ENCODE results near the gene RXRA.

Gene RXRA

DNA sequence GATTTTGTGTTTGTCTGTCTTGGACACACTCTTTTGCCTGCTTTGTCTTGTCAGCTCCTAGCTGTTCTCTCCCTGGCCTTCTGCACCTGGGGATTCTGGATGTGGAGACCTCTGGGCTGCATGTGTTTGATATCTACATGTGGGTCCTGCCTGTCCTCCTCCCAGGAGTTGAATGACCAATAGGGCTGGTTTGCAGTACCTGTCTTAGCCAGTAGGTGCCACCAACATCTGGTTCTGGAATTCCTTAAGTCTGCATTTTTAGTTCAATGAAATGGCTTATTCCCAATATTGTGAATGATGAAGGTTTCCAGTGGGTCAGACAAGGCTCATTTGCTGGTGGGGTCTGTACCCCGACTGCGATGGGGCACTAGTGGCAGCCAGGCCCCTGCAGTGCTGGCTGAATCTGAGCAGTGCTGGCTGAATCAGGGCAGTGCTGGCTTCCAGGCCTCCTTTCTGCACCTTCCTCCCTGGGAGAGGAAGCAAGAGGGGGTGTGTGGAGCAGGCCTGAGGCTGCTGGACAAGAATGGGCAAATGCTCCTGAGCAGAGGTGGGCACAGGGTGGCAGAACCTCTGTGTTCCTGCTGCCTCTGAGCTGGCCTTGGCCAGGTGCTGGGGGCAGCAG lies 73.3 kb downstream of the RXRA start:
- H3K4me1 ChIP-seq (ENCODE audit: control extremely low read depth in 1 of 4, control insufficient read depth in 4 of 4, insufficient read depth in 4 of 4, low read length in 3 of 4) = peaks cover 3 to 94% (median 67%) of the 10 kb centered on the region in 4 experiments
- POLR2A ChIA-PET = no interaction called here
- no peaks in the 10 kb centered on the region for H3K27me3 ChIP-seq (replicated peaks in 2 of 5; ENCODE audit: control insufficient read depth in 4 of 5, insufficient read depth in 5 of 5, low read length in 4 of 5)
- H3K9me3 ChIP-seq (ENCODE audit: control extremely low read depth in 1 of 5, control insufficient read depth in 4 of 5, insufficient read depth in 2 of 5, low read depth in 1 of 5, low read length in 4 of 5) = peaks cover 0 to 9% (median 0%) of the 10 kb centered on the region in 5 experiments
- H3K27ac ChIP-seq (ENCODE audit: insufficient read depth in 1 of 2, low read depth in 1 of 2, low read length in 2 of 2, poor library complexity in 1 of 2, severe bottlenecking in 2 of 2) = no peak overlapping the region
- no peak overlapping the region for H3K4me3 ChIP-seq (ENCODE audit: control insufficient read depth in 1 of 7, extremely low read depth in 1 of 7, insufficient read depth in 4 of 7, low read depth in 2 of 7, low read length in 6 of 7)
- no CpG with 5 or more reads among the region's 2 CpGs for WGBS (ENCODE audit: insufficient coverage)
- peaks cover 0 to 9% (median 1%) of the 10 kb centered on the region in 4 experiments for H3K36me3 ChIP-seq (ENCODE audit: control insufficient read depth in 4 of 4, insufficient read depth in 4 of 4, low read length in 3 of 4)
- DNase-seq = peak in 1 of 3 donors; percentile 19
- CTCF ChIA-PET = interaction anchor here (0.9 to 7.6 kb wide), 6 partner anchors 8 to 229 kb away, joined by 3 to 55 read pairs (median 4); no protein-coding TSS in a partner anchor

DNA sequence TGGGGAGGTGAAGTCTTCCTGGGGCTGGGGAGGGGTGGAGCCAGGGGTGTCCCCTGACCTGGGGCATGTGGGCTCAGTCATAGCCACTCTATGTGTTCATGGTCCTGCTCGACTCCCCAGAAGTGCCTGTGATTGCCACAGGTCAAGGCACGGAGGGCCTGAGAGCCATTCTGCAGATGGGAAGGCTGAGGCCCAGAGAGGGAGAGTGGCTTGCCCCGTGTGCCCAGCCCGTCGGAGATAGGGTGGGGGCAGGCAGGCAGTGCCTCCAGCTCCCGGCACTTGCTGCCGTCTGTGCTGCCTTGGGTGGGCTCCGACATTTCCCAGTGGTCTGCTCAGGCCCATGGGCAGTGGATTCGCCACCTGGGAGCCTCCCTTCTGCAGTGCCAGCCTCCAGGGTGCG lies 74.0 kb downstream of the RXRA start:
- no peak overlapping the region for H3K4me3 ChIP-seq (ENCODE audit: control insufficient read depth in 1 of 7, extremely low read depth in 1 of 7, insufficient read depth in 4 of 7, low read depth in 2 of 7, low read length in 6 of 7)
- H3K27ac ChIP-seq (ENCODE audit: insufficient read depth in 1 of 2, low read depth in 1 of 2, low read length in 2 of 2, poor library complexity in 1 of 2, severe bottlenecking in 2 of 2) = no peak overlapping the region
- no peaks in the 10 kb centered on the region for H3K27me3 ChIP-seq (replicated peaks in 2 of 5; ENCODE audit: control insufficient read depth in 4 of 5, insufficient read depth in 5 of 5, low read length in 4 of 5)
- H3K9me3 ChIP-seq (ENCODE audit: control extremely low read depth in 1 of 5, control insufficient read depth in 4 of 5, insufficient read depth in 2 of 5, low read depth in 1 of 5, low read length in 4 of 5) = peaks cover 0 to 9% (median 0%) of the 10 kb centered on the region in 5 experiments
- no peak for DNase-seq
- H3K4me1 ChIP-seq (ENCODE audit: control extremely low read depth in 1 of 4, control insufficient read depth in 4 of 4, insufficient read depth in 4 of 4, low read length in 3 of 4) = peaks cover 3 to 94% (median 67%) of the 10 kb centered on the region in 4 experiments
- WGBS (ENCODE audit: insufficient coverage) = 100% methylated on average over 3 of the region's 10 CpGs
- ChIA-PET POLR2A (no interaction called here), CTCF (interaction anchor here (0.6 to 7.6 kb wide), 5 partner anchors 9 to 346 kb away, joined by 3 to 55 read pairs (median 3); no protein-coding TSS in a partner anchor)
- H3K36me3 ChIP-seq (ENCODE audit: control insufficient read depth in 4 of 4, insufficient read depth in 4 of 4, low read length in 3 of 4) = peaks cover 0 to 9% (median 1%) of the 10 kb centered on the region in 4 experiments

DNA sequence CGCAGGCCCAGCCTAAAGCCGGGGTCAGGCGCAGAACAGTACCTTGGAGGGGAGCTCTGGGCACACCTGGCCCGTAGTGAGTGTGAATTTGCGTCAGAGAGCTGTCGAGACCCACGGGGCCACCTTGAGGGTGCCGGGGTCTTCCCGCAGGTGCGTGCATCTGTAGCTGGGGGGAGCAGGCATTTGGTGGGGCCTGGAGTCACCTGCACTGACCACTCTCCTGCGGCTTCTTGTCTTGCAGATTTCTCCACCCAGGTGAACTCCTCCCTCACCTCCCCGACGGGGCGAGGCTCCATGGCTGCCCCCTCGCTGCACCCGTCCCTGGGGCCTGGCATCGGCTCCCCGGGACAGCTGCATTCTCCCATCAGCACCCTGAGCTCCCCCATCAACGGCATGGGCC lies 75.1 kb downstream of the RXRA start:
- WGBS (ENCODE audit: insufficient coverage) = 98% methylated on average over 15 of the region's 19 CpGs
- ChIA-PET CTCF (interaction anchor here (1.1 to 1.5 kb wide), 3 partner anchors 13 to 41 kb away, joined by 4 to 6 read pairs (median 5); no protein-coding TSS in a partner anchor), POLR2A (no interaction called here)
- H3K36me3 ChIP-seq (ENCODE audit: control insufficient read depth in 4 of 4, insufficient read depth in 4 of 4, low read length in 3 of 4) = peaks cover 0 to 9% (median 1%) of the 10 kb centered on the region in 4 experiments
- H3K4me1 ChIP-seq (ENCODE audit: control extremely low read depth in 1 of 4, control insufficient read depth in 4 of 4, insufficient read depth in 4 of 4, low read length in 3 of 4) = peaks cover 3 to 95% (median 67%) of the 10 kb centered on the region in 4 experiments
- H3K27ac ChIP-seq (ENCODE audit: insufficient read depth in 1 of 2, low read depth in 1 of 2, low read length in 2 of 2, poor library complexity in 1 of 2, severe bottlenecking in 2 of 2) = no peak overlapping the region
- DNase-seq = no peak
- H3K27me3 ChIP-seq (replicated peaks in 2 of 5; ENCODE audit: control insufficient read depth in 4 of 5, insufficient read depth in 5 of 5, low read length in 4 of 5) = no peaks in the 10 kb centered on the region
- H3K4me3 ChIP-seq (ENCODE audit: control insufficient read depth in 1 of 7, extremely low read depth in 1 of 7, insufficient read depth in 4 of 7, low read depth in 2 of 7, low read length in 6 of 7) = no peak overlapping the region
- peaks cover 0 to 9% (median 0%) of the 10 kb centered on the region in 5 experiments for H3K9me3 ChIP-seq (ENCODE audit: control extremely low read depth in 1 of 5, control insufficient read depth in 4 of 5, insufficient read depth in 2 of 5, low read depth in 1 of 5, low read length in 4 of 5)

DNA sequence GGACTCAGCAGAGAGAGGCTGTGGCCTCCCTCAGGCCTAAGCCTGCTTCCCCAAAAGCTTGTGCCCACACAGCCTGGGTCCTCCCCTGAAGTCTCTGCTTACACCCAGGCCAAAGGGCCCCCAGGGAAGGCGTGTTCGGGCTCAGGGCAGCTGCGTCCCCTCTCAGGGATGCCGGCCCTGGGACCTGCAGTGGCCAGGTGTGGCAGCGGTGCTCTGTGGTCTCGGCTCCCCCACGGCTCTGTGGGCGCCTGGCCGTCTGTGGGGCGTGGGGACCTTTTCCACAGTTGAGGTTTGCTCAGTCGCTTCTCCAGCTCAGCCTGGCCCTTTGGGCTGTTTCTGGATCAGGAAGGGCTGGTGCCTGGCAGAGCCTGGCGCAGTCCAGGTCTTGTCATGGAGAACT lies 75.9 kb downstream of the RXRA start:
- ChIA-PET POLR2A (no interaction called here), CTCF (interaction anchor here (1.5 kb wide), 1 partner anchor 19 kb away, joined by 6 read pairs; no protein-coding TSS in a partner anchor)
- no peak overlapping the region for H3K27ac ChIP-seq (ENCODE audit: insufficient read depth in 1 of 2, low read depth in 1 of 2, low read length in 2 of 2, poor library complexity in 1 of 2, severe bottlenecking in 2 of 2)
- peaks cover 0 to 11% (median 1%) of the 10 kb centered on the region in 4 experiments for H3K36me3 ChIP-seq (ENCODE audit: control insufficient read depth in 4 of 4, insufficient read depth in 4 of 4, low read length in 3 of 4)
- peaks cover 3 to 95% (median 67%) of the 10 kb centered on the region in 4 experiments for H3K4me1 ChIP-seq (ENCODE audit: control extremely low read depth in 1 of 4, control insufficient read depth in 4 of 4, insufficient read depth in 4 of 4, low read length in 3 of 4)
- 92% methylated on average over 11 of the region's 12 CpGs for WGBS (ENCODE audit: insufficient coverage)
- H3K27me3 ChIP-seq (replicated peaks in 2 of 5; ENCODE audit: control insufficient read depth in 4 of 5, insufficient read depth in 5 of 5, low read length in 4 of 5) = no peaks in the 10 kb centered on the region
- DNase-seq = peak in 1 of 3 donors; percentile 8
- no peak overlapping the region for H3K4me3 ChIP-seq (ENCODE audit: control insufficient read depth in 1 of 7, extremely low read depth in 1 of 7, insufficient read depth in 4 of 7, low read depth in 2 of 7, low read length in 6 of 7)
- H3K9me3 ChIP-seq (ENCODE audit: control extremely low read depth in 1 of 5, control insufficient read depth in 4 of 5, insufficient read depth in 2 of 5, low read depth in 1 of 5, low read length in 4 of 5) = peaks cover 0 to 9% (median 0%) of the 10 kb centered on the region in 5 experiments

DNA sequence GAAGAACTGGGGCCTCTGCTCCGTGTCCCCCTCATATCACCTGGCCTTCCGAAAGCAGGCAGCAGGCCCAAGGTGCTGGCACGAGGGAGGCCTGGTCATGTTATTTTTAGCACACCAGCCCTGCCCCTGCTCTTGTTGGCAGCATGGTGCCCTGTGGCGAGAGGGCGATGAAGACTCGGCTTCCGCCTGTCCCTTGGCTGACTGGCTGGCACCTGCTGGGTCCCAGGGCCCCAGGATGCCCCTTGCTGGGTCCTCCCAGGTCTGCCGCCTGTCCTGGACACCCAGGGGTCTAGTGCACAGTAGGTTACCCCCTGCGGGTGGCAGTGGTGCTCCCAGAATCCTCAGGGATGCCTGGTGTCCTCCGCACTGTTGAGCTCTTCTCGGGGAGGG lies 77.0 kb downstream of the RXRA start:
- peaks cover 0 to 9% (median 0%) of the 10 kb centered on the region in 5 experiments for H3K9me3 ChIP-seq (ENCODE audit: control extremely low read depth in 1 of 5, control insufficient read depth in 4 of 5, insufficient read depth in 2 of 5, low read depth in 1 of 5, low read length in 4 of 5)
- CTCF ChIA-PET = interaction anchor here (0.6 to 1.6 kb wide), 7 partner anchors 12 to 236 kb away, joined by 3 to 4 read pairs (median 3); no protein-coding TSS in a partner anchor
- no peak overlapping the region for H3K27ac ChIP-seq (ENCODE audit: insufficient read depth in 1 of 2, low read depth in 1 of 2, low read length in 2 of 2, poor library complexity in 1 of 2, severe bottlenecking in 2 of 2)
- WGBS (ENCODE audit: insufficient coverage) = 45% methylated on average over 10 of the region's 11 CpGs
- peak overlapping the region in 2 of 7 experiments; percentile 15 to 26 for H3K4me3 ChIP-seq (ENCODE audit: control insufficient read depth in 1 of 7, extremely low read depth in 1 of 7, insufficient read depth in 4 of 7, low read depth in 2 of 7, low read length in 6 of 7)
- DNase-seq = peak in 1 of 3 donors; percentile 24
- POLR2A ChIA-PET = interaction anchor here (0.6 kb wide), 1 partner anchor 9 kb away, joined by 3 read pairs; no protein-coding TSS in a partner anchor
- no peaks in the 10 kb centered on the region for H3K27me3 ChIP-seq (replicated peaks in 2 of 5; ENCODE audit: control insufficient read depth in 4 of 5, insufficient read depth in 5 of 5, low read length in 4 of 5)
- H3K4me1 ChIP-seq (ENCODE audit: control extremely low read depth in 1 of 4, control insufficient read depth in 4 of 4, insufficient read depth in 4 of 4, low read length in 3 of 4) = peaks cover 0 to 97% (median 70%) of the 10 kb centered on the region in 4 experiments
- H3K36me3 ChIP-seq (ENCODE audit: control insufficient read depth in 4 of 4, insufficient read depth in 4 of 4, low read length in 3 of 4) = peaks cover 0 to 11% (median 1%) of the 10 kb centered on the region in 4 experiments

DNA sequence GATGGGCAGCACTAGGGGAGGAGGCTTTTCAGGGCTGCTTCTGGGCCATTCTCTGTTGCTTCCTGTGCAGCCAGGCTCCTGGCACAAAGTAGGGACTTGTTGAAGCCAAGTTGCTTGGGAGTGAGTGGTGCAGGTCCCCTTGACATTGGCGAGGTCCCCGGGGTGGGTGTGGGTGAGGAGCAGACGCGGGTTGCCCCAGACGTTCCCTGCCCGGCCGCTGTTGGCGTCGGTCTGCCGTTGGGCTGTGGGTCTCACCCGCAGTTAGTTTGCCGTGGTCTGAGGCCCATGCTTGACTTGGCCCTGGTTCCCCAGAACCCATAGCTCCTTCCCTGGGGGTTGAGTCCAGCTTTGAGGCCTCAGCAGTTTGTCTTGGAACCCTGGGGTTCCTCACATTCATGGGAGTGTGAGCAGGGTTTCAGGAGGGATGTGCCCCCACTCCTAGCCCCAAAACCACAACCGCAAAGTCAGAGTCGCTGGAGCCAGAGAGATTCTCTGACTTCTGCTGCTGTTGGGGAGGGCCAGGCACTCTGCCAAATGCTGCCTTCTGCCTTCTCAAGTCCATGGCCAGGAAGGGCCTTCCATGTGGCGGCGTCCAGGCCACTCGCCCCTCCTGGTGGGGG lies 77.5 kb downstream of the RXRA start:
- Histone ChIP-seq H3K27me3 (replicated peaks in 2 of 5; ENCODE audit: control insufficient read depth in 4 of 5, insufficient read depth in 5 of 5, low read length in 4 of 5) (no peaks in the 10 kb centered on the region), H3K9me3 (ENCODE audit: control extremely low read depth in 1 of 5, control insufficient read depth in 4 of 5, insufficient read depth in 2 of 5, low read depth in 1 of 5, low read length in 4 of 5) (peaks cover 0 to 7% (median 0%) of the 10 kb centered on the region in 5 experiments), H3K27ac (ENCODE audit: insufficient read depth in 1 of 2, low read depth in 1 of 2, low read length in 2 of 2, poor library complexity in 1 of 2, severe bottlenecking in 2 of 2) (no peak overlapping the region), H3K36me3 (ENCODE audit: control insufficient read depth in 4 of 4, insufficient read depth in 4 of 4, low read length in 3 of 4) (peaks cover 0 to 11% (median 2%) of the 10 kb centered on the region in 4 experiments), H3K4me1 (ENCODE audit: control extremely low read depth in 1 of 4, control insufficient read depth in 4 of 4, insufficient read depth in 4 of 4, low read length in 3 of 4) (peaks cover 0 to 97% (median 73%) of the 10 kb centered on the region in 4 experiments), H3K4me3 (ENCODE audit: control insufficient read depth in 1 of 7, extremely low read depth in 1 of 7, insufficient read depth in 4 of 7, low read depth in 2 of 7, low read length in 6 of 7) (peak overlapping the region in 3 of 7 experiments; percentile 26 to 30 (median 30))
- WGBS (ENCODE audit: insufficient coverage) = 1% methylated on average over 15 of the region's 17 CpGs
- ChIA-PET POLR2A (interaction anchor here (0.6 kb wide), 1 partner anchor 10 kb away, joined by 3 read pairs; no protein-coding TSS in a partner anchor), CTCF (interaction anchor here (0.6 to 1.6 kb wide), 6 partner anchors 12 to 236 kb away, joined by 3 to 4 read pairs (median 3); no protein-coding TSS in a partner anchor)
- peak; percentile 86 to 95 (median 94) for DNase-seq

Measured in common myeloid progenitor, CD34-positive (primary cell).